Neural cell (in vitro differentiated cells): ENCODE measurements around the gene GPX3. TPM values are rescaled to one million over a fixed set of nuclear protein-coding genes. Genes with fewer than 3 reads are reported as not detected.

ENCODE experiments used
- H2AFZ ChIP-seq: fragments of 200-600, 300-800 bp; sonication (generic), shearing (Covaris generic); 2 replicates; pipeline ENCODE4 v1.6.0; 2014; ENCODE audit warnings: low read depth, mild to moderate bottlenecking, antibody characterized with exemption, low read length, moderate library complexity
- H3F3A ChIP-seq: fragments of 200-600 bp; shearing (Covaris generic); 2 replicates; pipeline ENCODE4 v1.6.1; 2016; ENCODE audit warnings: mild to moderate bottlenecking, moderate library complexity, mixed read lengths, antibody characterized with exemption, low read length; ENCODE audit not compliant: insufficient read depth, poor library complexity, severe bottlenecking
- H3K27ac ChIP-seq: fragments of 200-600, 300-800 bp; sonication (generic), shearing (Covaris generic); 2 replicates; pipeline ENCODE4 v1.5.1; 2014; ENCODE audit warnings: mild to moderate bottlenecking, low read length, moderate library complexity
- H3K27me3 ChIP-seq: fragments of 300-800, 200-600 bp; sonication (generic), shearing (Covaris generic); 2 replicates; pipeline ENCODE4 v1.6.0; 2014; ENCODE audit warnings: mild to moderate bottlenecking, low read depth, low read length, moderate library complexity; ENCODE audit not compliant: insufficient read depth
- H3K36me3 ChIP-seq: fragments of 300-800, 200-600 bp; sonication (generic), shearing (Covaris generic); 2 replicates; pipeline ENCODE4 v1.5.1; 2014; ENCODE audit warnings: mild to moderate bottlenecking, antibody characterized with exemption, low read length, moderate library complexity; ENCODE audit not compliant: insufficient read depth
- H3K4me2 ChIP-seq: fragments of 300-800, 200-600 bp; sonication (generic), shearing (Covaris generic); 2 replicates; pipeline ENCODE4 v1.6.0; 2014; ENCODE audit warnings: mild to moderate bottlenecking, low read length
- H3K4me3 ChIP-seq: fragments of 300-800, 200-600 bp; sonication (generic), shearing (Covaris generic); 2 replicates; pipeline ENCODE4 v1.5.1; 2014; ENCODE audit warnings: mild to moderate bottlenecking, low read length, moderate library complexity
- H3K79me2 ChIP-seq: fragments of 200-600 bp; shearing (Covaris generic); replicated peaks from 2 replicates; pipeline ENCODE4 v1.6.0; 2014; ENCODE audit warnings: mild to moderate bottlenecking, low read length, moderate library complexity; ENCODE audit not compliant: insufficient read depth
- H3K9ac ChIP-seq: fragments of 300-800, 200-600 bp; sonication (generic), shearing (Covaris generic); 2 replicates; pipeline ENCODE4 v1.6.1; 2016; ENCODE audit warnings: mild to moderate bottlenecking, low read length, mixed read lengths
- H3K9me2 ChIP-seq: fragments of 200-600 bp; shearing (Covaris generic); 2 replicates; pipeline ENCODE4 v1.6.1; 2016; ENCODE audit warnings: mild to moderate bottlenecking, low read length, mixed read lengths; ENCODE audit not compliant: insufficient read depth
- H3K9me3 ChIP-seq: fragments of 200-600, 300-800 bp; sonication (generic), shearing (Covaris generic); 2 replicates; pipeline ENCODE4 v1.6.1; 2016; ENCODE audit warnings: mild to moderate bottlenecking, mixed run types, low read length, moderate library complexity, mixed read lengths
- H4K20me1 ChIP-seq: fragments of 200-600 bp; shearing (Covaris generic); 2 replicates; pipeline ENCODE4 v1.6.1; 2016; ENCODE audit warnings: mild to moderate bottlenecking, mixed run types; ENCODE audit not compliant: insufficient read depth
- EP300 ChIP-seq: fragments of 450-650 bp; conservative IDR thresholded peaks from 2 replicates; pipeline ENCODE4 v1.6.1; 2014; ENCODE audit warnings: antibody characterized with exemption, mild to moderate bottlenecking, moderate library complexity; ENCODE audit not compliant: poor library complexity, severe bottlenecking
- EZH2 ChIP-seq: fragments of 200-600, 300-800 bp; shearing (Covaris generic), sonication (generic); IDR thresholded peaks from 2 replicates; pipeline ENCODE4 v1.6.1; 2014; ENCODE audit warnings: antibody characterized with exemption, low read length, borderline replicate concordance, mild to moderate bottlenecking; ENCODE audit not compliant: insufficient read depth, poor library complexity, severe bottlenecking
- MXI1 ChIP-seq: fragments of 450-650 bp; conservative IDR thresholded peaks from 2 replicates; pipeline ENCODE4 v1.6.1; 2014; ENCODE audit warnings: antibody characterized with exemption, mild to moderate bottlenecking; ENCODE audit not compliant: poor library complexity, severe bottlenecking
- POLR2AphosphoS5 ChIP-seq: IDR thresholded peaks from 2 replicates; pipeline ENCODE4 v1.6.1; 2012
- RAD21 ChIP-seq: fragments of 450-650 bp; conservative IDR thresholded peaks from 2 replicates; pipeline ENCODE4 v1.6.1; 2014; ENCODE audit warnings: antibody characterized with exemption, mild to moderate bottlenecking, moderate library complexity
- SMC3 ChIP-seq: fragments of 450-650 bp; conservative IDR thresholded peaks from 2 replicates; pipeline ENCODE4 v1.6.1; 2014; ENCODE audit warnings: antibody characterized with exemption, mild to moderate bottlenecking, moderate library complexity; ENCODE audit not compliant: poor library complexity
- TAF1 ChIP-seq: IDR thresholded peaks from 2 replicates; pipeline ENCODE4 v1.6.1; 2012; ENCODE audit warnings: low read depth
- polyA plus RNA-seq: library from polyadenylated mRNA; depleted of rRNA; stranded (reverse); fragments of >200 nt; gene quantifications from 2 replicates; pipeline ENCODE4 v1.2.3, GENCODE V29; 2014
- TF ChIP-seq, protein P1 (sequence below): fragments of 450-650 bp; IDR thresholded peaks from 2 replicates; pipeline ENCODE4 v1.5.1; 2014; ENCODE audit warnings: antibody characterized with exemption, mild to moderate bottlenecking, moderate library complexity; ENCODE audit not compliant: poor library complexity, severe bottlenecking
- TF ChIP-seq, protein P2 (sequence below): IDR thresholded peaks from 2 replicates; pipeline ENCODE4 v1.6.1; 2012; ENCODE audit warnings: borderline replicate concordance

GPX3 gene
- polyA plus RNA-seq, 1 donor from 2014 or later = 4.0 TPM

DNA sequence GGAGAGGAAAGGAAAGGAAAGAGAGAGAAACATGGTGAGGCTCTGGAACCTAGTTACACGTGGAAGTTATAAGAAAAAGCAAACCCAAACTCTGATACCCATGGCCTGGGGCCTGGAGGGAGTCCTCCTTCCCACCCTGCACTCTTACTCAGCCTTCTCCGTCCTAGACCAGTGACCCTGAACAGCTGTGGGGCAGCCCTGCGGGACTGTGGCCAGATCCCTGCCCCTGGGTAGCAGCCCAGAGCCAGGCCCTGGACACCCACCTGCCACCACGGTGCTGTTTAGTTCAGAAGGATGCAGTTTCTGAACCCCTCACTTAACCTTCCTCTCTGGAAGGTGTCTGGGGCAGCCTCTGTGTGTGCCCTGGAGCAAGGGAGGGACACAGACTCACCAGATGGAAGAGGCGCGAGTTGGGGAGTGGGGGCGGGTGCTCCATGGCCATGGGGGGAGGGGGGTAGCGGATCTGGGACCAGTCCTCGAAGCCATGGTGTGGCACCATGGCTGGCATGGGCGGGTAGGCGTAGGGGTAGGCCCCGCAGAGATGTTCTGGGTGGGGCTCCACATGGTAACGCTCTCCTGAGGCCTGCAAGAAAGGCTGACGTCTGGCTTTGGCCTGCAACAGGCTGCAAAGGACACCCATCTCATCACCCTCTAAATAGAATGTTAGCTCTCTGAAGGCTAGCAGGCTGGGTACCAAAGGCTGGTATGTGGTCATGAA is 13.0 kb downstream of the GPX3 start:
- H3K4me2 ChIP-seq = no peak overlapping the region
- no peaks in the 10 kb centered on the region for H3F3A ChIP-seq
- H2AFZ ChIP-seq = no peak overlapping the region
- no peak for TF ChIP-seq RAD21
- no peak for TF ChIP-seq EP300
- TF ChIP-seq MXI1 = no peak
- no peak for TF ChIP-seq POLR2AphosphoS5
- no peak for TF ChIP-seq SMC3
- TF ChIP-seq EZH2 = no peak
- TF ChIP-seq, protein P1, sequence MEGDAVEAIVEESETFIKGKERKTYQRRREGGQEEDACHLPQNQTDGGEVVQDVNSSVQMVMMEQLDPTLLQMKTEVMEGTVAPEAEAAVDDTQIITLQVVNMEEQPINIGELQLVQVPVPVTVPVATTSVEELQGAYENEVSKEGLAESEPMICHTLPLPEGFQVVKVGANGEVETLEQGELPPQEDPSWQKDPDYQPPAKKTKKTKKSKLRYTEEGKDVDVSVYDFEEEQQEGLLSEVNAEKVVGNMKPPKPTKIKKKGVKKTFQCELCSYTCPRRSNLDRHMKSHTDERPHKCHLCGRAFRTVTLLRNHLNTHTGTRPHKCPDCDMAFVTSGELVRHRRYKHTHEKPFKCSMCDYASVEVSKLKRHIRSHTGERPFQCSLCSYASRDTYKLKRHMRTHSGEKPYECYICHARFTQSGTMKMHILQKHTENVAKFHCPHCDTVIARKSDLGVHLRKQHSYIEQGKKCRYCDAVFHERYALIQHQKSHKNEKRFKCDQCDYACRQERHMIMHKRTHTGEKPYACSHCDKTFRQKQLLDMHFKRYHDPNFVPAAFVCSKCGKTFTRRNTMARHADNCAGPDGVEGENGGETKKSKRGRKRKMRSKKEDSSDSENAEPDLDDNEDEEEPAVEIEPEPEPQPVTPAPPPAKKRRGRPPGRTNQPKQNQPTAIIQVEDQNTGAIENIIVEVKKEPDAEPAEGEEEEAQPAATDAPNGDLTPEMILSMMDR = no peak
- TF ChIP-seq, protein P2, sequence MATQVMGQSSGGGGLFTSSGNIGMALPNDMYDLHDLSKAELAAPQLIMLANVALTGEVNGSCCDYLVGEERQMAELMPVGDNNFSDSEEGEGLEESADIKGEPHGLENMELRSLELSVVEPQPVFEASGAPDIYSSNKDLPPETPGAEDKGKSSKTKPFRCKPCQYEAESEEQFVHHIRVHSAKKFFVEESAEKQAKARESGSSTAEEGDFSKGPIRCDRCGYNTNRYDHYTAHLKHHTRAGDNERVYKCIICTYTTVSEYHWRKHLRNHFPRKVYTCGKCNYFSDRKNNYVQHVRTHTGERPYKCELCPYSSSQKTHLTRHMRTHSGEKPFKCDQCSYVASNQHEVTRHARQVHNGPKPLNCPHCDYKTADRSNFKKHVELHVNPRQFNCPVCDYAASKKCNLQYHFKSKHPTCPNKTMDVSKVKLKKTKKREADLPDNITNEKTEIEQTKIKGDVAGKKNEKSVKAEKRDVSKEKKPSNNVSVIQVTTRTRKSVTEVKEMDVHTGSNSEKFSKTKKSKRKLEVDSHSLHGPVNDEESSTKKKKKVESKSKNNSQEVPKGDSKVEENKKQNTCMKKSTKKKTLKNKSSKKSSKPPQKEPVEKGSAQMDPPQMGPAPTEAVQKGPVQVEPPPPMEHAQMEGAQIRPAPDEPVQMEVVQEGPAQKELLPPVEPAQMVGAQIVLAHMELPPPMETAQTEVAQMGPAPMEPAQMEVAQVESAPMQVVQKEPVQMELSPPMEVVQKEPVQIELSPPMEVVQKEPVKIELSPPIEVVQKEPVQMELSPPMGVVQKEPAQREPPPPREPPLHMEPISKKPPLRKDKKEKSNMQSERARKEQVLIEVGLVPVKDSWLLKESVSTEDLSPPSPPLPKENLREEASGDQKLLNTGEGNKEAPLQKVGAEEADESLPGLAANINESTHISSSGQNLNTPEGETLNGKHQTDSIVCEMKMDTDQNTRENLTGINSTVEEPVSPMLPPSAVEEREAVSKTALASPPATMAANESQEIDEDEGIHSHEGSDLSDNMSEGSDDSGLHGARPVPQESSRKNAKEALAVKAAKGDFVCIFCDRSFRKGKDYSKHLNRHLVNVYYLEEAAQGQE = no peak
- TF ChIP-seq TAF1 = no peak
- H3K79me2 ChIP-seq = no peaks in the 10 kb centered on the region
- H3K36me3 ChIP-seq = no peaks in the 10 kb centered on the region
- no peaks in the 10 kb centered on the region for H3K9me3 ChIP-seq
- no peaks in the 10 kb centered on the region for H3K27me3 ChIP-seq
- no peak overlapping the region for H3K27ac ChIP-seq
- H4K20me1 ChIP-seq = no peaks in the 10 kb centered on the region
- H3K4me3 ChIP-seq = no peak overlapping the region
- H3K9me2 ChIP-seq = no peaks in the 10 kb centered on the region
- H3K9ac ChIP-seq = no peak overlapping the region

DNA sequence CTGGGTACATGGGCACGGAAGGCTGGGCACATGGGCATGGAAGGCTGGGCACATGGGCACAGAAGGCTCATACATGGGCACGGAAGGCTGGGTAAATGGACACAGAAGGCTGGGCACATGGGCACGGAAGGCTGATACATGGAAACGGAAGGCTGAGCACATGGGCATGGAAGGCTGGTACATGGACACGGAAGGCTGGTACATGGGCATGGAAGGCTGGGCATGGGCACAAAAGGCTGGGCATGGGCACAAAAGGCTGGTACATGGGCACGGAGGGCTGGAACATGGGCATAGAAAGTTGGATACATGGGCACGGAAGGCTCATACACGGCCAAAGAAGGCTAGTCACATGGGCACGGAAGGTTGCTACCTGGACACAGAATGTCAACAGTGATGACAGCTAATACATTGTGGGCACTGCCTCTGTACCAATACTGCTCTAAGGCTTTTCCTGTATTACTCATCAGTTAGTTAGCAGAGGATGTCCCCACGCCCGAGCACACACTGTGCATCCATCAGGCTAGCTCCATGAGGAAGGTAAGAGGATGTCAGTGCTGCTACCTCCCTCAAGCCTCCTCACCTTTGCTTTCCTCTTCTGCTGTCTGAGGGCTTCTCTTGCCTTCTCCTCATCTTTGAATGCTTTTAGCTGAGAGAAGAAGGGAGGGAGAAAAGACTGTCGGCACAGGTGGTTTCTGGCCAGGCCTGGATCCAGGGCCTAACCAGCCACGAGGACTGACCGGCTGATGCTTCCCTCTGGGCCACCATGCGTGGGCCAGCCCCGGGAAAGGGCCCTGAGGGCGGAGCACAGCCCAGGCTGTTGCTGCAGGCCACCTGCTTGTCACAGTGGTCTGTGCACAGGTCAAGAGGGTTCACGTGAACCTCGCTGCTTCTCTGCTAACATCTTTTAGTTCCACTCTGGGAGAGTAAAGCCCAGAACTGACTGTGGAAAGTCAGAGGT is 14.3 kb downstream of the GPX3 start:
- H3K9me3 ChIP-seq = no peaks in the 10 kb centered on the region
- H3K9me2 ChIP-seq = no peaks in the 10 kb centered on the region
- no peaks in the 10 kb centered on the region for H4K20me1 ChIP-seq
- H3K4me3 ChIP-seq = no peak overlapping the region
- no peaks in the 10 kb centered on the region for H3F3A ChIP-seq
- H3K27me3 ChIP-seq = no peaks in the 10 kb centered on the region
- H3K36me3 ChIP-seq = no peaks in the 10 kb centered on the region
- H3K4me2 ChIP-seq = no peak overlapping the region
- TF ChIP-seq, protein P1 = no peak
- TF ChIP-seq, protein P2 = no peak
- TF ChIP-seq EP300 = no peak
- no peaks in the 10 kb centered on the region for H3K79me2 ChIP-seq
- H2AFZ ChIP-seq = no peak overlapping the region
- no peak overlapping the region for H3K27ac ChIP-seq
- no peak overlapping the region for H3K9ac ChIP-seq
